ENCODE data around the gene GLOD4.
A peak's percentile ranks its signal among the peaks of the same experiment; 100 is the strongest.
"Not testable (repeated sequence)": the region's sequence is repeated elsewhere in the genome, so short reads cannot be mapped to it uniquely, and the experiment has no call there.

The GLOD4 gene, protein sequence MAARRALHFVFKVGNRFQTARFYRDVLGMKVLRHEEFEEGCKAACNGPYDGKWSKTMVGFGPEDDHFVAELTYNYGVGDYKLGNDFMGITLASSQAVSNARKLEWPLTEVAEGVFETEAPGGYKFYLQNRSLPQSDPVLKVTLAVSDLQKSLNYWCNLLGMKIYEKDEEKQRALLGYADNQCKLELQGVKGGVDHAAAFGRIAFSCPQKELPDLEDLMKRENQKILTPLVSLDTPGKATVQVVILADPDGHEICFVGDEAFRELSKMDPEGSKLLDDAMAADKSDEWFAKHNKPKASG

DNA sequence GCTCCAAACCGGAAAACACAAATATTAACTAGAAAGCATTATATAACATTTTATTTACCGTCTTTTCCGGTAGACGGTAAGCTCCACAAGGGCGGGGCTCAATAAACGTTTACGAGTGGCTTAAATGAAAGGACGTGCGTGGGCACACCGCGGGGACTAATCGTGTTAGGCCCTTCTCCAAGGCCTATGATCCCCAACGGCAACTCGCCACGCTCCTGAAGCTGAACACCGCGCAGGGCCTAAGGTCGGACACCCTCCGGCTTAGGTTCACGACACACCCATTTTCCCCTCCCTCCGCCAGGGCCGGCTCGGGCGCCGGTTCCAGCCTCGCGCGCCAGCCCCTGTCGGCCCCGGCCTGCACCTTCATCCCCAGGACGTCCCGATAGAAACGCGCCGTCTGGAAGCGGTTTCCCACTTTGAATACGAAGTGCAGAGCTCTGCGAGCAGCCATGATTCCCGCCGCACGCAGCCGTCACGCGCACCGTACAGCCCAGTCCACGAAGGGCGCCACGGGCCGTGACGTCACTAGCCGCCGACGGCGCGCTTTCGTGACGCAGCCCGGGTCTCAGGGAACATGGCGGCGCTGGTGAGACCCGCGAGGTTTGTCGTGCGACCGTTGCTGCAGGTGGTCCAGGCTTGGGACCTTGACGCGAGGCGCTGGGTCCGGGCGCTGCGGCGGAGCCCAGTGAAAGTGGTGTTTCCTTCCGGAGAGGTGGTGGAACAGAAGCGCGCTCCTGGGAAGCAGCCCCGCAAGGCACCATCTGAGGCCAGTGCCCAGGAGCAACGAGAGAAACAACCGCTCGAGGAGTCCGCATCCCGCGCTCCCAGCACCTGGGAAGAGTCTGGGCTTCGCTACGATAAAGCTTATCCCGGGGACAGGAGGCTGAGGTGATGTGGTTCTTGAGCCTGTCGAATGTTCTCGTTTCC is at the start of gene GLOD4, which contains the start of gene MRM3:
Gene GLOD4 (minus strand): TSS at position 476 of the 927 bp plus-strand sequence. CDS start 25 bp downstream, at position 451.
Gene MRM3 (plus strand): TSS at position 549 of the 927 bp plus-strand sequence. CDS start 26 bp downstream, at position 575.
- DNase-seq (ENCODE audit: low read depth): peak; percentile 92
- no peak for TF ChIP-seq CTCF (IDR thresholded peaks at IDR 0.05; ENCODE audit: insufficient read depth, low read depth, low read length, missing control alignments)

DNA sequence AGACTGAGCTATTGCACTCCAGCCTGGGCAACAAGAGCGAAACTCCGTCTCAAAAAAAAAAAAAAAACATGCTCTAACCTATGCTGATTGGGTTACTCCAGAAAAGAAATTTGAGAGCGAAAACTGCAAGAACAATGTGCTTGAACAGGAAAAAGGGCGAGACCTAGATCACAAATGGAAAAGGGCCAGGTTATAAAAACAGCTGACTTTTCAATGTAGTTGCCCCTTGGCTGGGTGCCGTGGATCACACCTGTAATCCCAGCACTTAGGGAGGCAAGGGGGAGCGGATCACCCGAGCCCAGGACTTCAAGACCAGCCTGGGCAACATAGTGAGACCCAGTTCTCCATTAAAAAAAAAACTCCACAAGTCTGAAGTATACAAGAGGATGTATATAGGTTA is 48.9 kb upstream of the GLOD4 start:
- no peak for TF ChIP-seq CTCF (IDR thresholded peaks at IDR 0.05; ENCODE audit: insufficient read depth, low read depth, low read length, missing control alignments)
- no peak for DNase-seq (ENCODE audit: low read depth)
- no peak overlapping the region for H3K4me3 ChIP-seq (ENCODE audit: low read depth, low read length)

More for the DNA sequence above, at the start of gene GLOD4, which contains the start of gene MRM3:
- peak within 1 kb of the TSS; percentile 79 for H3K4me3 ChIP-seq (ENCODE audit: low read depth, low read length)

DNA sequence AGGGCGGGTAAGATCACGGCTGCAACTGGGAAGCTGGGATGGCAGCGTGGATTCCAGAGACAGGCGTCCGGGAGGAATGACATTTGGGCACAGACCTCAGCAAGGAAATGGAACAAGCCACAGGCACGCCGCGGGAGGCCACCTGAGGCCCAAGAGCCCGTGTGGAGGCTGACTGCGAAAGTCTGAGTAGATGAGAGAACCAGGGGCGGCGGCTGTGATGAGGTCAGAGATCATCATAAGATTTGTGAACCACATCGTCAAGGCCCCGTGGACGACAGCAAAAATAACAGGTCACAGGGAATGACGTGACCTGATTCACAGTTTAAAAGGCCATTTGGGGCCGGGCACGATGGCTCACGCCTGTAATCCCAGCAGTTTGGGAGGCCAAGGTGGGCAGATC is 48.3 kb upstream of the GLOD4 start:
- no peak for TF ChIP-seq CTCF (IDR thresholded peaks at IDR 0.05; ENCODE audit: insufficient read depth, low read depth, low read length, missing control alignments)
- no peak overlapping the region for H3K4me3 ChIP-seq (ENCODE audit: low read depth, low read length)
- no peak for DNase-seq (ENCODE audit: low read depth)

- not testable (repeated sequence) for DNase-seq (ENCODE audit: low read depth); H3K4me3 ChIP-seq (ENCODE audit: low read depth, low read length)
Observed at GRCh38 chr17:829614-830013, 47.5 kb upstream of the GLOD4 start.

GRCh38 chr17:828761-829160 is 46.7 kb upstream of the GLOD4 start:
- no peak overlapping the region for H3K4me3 ChIP-seq (ENCODE audit: low read depth, low read length)
- no peak for TF ChIP-seq CTCF (IDR thresholded peaks at IDR 0.05; ENCODE audit: insufficient read depth, low read depth, low read length, missing control alignments)
- DNase-seq (ENCODE audit: low read depth): no peak

GRCh38 chr17:826778-827177 is 44.7 kb upstream of the GLOD4 start:
- DNase-seq (ENCODE audit: low read depth): no peak
- no peak overlapping the region for H3K4me3 ChIP-seq (ENCODE audit: low read depth, low read length)
- TF ChIP-seq CTCF (IDR thresholded peaks at IDR 0.05; ENCODE audit: insufficient read depth, low read depth, low read length, missing control alignments): no peak

GRCh38 chr17:825216-825615 is 43.1 kb upstream of the GLOD4 start:
- no peak overlapping the region for H3K4me3 ChIP-seq (ENCODE audit: low read depth, low read length)
- no peak for TF ChIP-seq CTCF (IDR thresholded peaks at IDR 0.05; ENCODE audit: insufficient read depth, low read depth, low read length, missing control alignments)
- DNase-seq (ENCODE audit: low read depth): no peak

All from GM12865 (cell line).